ENCODE measurements around the gene BAIAP2.

DNA sequence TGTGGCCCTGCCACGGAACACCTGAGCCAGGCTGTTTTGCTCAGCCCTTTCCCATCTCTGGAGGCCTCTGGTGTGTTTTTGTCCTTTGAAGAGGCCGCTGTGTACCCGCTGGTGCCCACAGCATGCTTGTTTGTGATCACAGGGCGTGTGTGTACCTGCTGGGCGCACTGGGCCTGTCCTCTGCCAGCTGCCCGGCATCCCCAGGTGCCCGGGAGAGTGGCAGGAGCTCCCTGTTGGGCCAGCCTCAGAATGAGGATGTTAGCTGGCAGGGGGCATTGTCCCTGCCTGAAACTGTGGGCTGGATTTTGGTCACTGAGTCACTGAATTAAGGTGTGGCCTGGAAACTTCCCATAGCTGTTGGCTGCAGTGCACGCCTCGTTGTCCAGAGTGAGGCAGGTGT is 31.1 kb downstream of the BAIAP2 start:
- TF ChIP-seq, protein P1, sequence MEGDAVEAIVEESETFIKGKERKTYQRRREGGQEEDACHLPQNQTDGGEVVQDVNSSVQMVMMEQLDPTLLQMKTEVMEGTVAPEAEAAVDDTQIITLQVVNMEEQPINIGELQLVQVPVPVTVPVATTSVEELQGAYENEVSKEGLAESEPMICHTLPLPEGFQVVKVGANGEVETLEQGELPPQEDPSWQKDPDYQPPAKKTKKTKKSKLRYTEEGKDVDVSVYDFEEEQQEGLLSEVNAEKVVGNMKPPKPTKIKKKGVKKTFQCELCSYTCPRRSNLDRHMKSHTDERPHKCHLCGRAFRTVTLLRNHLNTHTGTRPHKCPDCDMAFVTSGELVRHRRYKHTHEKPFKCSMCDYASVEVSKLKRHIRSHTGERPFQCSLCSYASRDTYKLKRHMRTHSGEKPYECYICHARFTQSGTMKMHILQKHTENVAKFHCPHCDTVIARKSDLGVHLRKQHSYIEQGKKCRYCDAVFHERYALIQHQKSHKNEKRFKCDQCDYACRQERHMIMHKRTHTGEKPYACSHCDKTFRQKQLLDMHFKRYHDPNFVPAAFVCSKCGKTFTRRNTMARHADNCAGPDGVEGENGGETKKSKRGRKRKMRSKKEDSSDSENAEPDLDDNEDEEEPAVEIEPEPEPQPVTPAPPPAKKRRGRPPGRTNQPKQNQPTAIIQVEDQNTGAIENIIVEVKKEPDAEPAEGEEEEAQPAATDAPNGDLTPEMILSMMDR (conservative IDR thresholded peaks at IDR 0.05 in 1 of 2, IDR thresholded peaks at IDR 0.05 in 1 of 2; ENCODE audit: extremely low read depth in 1 of 2, insufficient read depth in 1 of 2, low read depth in 1 of 2, low read length in 2 of 2) = no peak
- TF ChIP-seq EZH2 (IDR thresholded peaks at IDR 0.05; ENCODE audit: borderline replicate concordance, low read length) = no peak
